Natural killer cell treated with Interleukin-12 subunit alpha and Interleukin-12 subunit beta and Interleukin-15 and Interleukin-18, amount 100 ng/mL, for 72 hours (primary cell): Measurements from ENCODE around the gene MIOX. TPM values are rescaled to one million over a fixed set of nuclear protein-coding genes. Genes with fewer than 3 reads are reported as not detected.

Experiments
- ATAC-seq, 2 donors: fragments of 150-1000 bp; cut with Tn5 transposase in 1 of 2; sonication (Bioruptor Pico), chemical (Tn5 transposase) in 1 of 2; 2 replicates each; pipeline ENCODE4 v1.10.0; 2021
- DNase-seq: peaks from one replicate; pipeline ENCODE4 v3.0.0; 2022; ENCODE audit warnings: low spot score
- H3K27ac Mint-ChIP-seq, 2 donors: 1 replicate in 1 of 2; 2 replicates in 1 of 2; pipeline ENCODE4 v1.8.0; 2022; ENCODE audit warnings: mixed read lengths in 2 of 2, mild to moderate bottlenecking in 1 of 2, moderate library complexity in 1 of 2
- H3K27me3 Mint-ChIP-seq, 2 donors: 1 replicate in 1 of 2; 2 replicates in 1 of 2; pipeline ENCODE4 v1.8.0; 2022; ENCODE audit warnings: mixed read lengths in 2 of 2
- H3K36me3 Mint-ChIP-seq: one replicate; pipeline ENCODE4 v1.8.0; 2022; ENCODE audit warnings: mixed read lengths
- H3K4me1 Mint-ChIP-seq, 2 donors: 1 replicate in 1 of 2; 2 replicates in 1 of 2; pipeline ENCODE4 v1.8.0; 2022; ENCODE audit warnings: low read depth in 2 of 2, mixed read lengths in 2 of 2, mild to moderate bottlenecking in 1 of 2
- H3K4me3 Mint-ChIP-seq: one replicate; pipeline ENCODE4 v1.8.0; 2022; ENCODE audit warnings: mixed read lengths
- H3K9me3 Mint-ChIP-seq: 2 replicates; pipeline ENCODE4 v1.8.0; 2022; ENCODE audit warnings: mixed read lengths
- total RNA-seq, 2 donors: library from RNA; stranded (reverse); gene quantifications; one replicate each; pipeline ENCODE4 v1.2.3, GENCODE V29; 2022

The MIOX gene
- total RNA-seq, 2 donors from 2014 or later: 0.45 TPM; not detected in 1

DNA sequence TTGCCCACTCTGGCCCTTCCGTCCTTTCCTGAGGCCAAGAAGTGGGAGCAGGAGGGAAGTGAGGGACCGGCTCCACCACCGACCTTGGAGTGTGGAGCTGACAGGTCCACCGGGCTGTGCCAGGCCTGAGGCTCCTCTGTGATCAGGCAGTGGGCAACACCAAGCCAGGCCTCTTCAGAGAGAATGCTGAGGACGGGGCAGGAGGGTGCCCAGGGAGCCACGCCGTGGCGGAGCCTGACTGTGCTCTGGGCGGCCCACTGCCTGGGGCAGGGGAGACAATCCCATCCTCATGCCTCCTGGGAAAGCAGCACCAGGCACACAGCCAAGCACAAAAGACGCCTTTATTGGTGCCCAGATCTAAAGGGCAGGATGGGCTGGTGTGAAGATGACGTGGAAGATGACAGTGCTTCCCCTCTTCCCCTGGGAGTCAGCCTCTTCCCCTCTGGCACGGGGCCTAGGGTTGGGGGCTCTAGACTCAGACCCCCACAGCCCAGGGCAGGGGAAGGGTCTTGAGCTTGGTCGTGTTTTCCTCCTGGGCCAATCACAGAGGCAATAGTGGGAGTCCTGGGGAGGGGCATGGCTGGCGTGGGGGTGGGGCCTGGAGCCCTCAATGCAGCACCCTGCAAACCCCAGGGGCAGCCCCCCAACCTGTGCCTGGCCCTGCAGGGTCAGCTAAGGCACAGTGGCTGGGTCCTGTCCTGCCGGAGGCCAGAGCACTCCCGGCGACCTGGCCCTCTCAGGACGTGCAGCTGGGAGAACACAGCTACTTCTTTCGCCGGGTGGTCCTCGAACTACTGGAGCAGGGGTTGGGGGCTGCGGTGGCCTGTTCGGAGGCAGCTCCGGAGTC lies 16.2 kb downstream of the MIOX start:
- no peak for ATAC-seq
- H3K27ac Mint-ChIP-seq: no peak overlapping the region
- no peak for DNase-seq
- H3K27me3 Mint-ChIP-seq: peaks cover 0 to under 1% of the 10 kb centered on the region in 2 donors
- peaks cover 0 to 8% of the 10 kb centered on the region in 2 donors for H3K4me1 Mint-ChIP-seq
- no peaks in the 10 kb centered on the region for H3K36me3 Mint-ChIP-seq
- no peaks in the 10 kb centered on the region for H3K9me3 Mint-ChIP-seq
- no peak overlapping the region for H3K4me3 Mint-ChIP-seq

DNA sequence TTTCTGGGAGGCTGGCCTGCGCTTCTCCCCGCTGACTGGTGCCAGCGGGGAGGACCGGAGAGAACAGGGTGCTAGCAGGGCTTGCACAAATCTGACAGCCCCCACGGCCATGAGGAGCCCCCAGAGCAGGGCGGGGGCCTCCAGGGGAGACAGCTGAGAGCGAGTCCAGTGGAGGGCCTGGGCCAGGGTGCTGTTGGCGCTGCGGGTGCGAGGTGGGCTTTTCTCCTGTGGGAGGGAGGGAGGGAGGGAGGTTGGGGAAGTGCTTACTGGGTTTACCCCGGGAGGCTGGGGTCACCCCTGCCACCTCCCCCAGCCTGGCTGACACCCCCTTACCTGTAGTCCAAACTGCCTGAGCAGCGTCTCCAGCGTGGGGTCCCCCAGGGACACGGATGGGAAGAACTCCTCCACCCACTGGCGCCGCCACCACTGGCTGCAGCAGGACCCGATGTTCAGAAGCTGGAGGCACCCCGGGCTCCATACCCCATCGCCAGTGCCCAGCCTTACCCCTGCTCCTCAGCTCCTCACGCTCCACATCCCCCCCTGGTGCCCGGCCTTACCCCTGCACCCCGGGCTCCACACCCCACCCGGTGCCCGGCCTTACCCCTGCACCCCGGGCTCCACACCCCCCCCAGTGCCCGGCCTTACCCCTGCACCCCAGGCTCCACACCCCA lies 17.0 kb downstream of the MIOX start:
- H3K9me3 Mint-ChIP-seq: no peaks in the 10 kb centered on the region
- no peak overlapping the region for H3K27ac Mint-ChIP-seq
- peaks cover under 1% of the 10 kb centered on the region for H3K36me3 Mint-ChIP-seq
- ATAC-seq: no peak
- H3K27me3 Mint-ChIP-seq: no peaks in the 10 kb centered on the region
- no peak overlapping the region for H3K4me3 Mint-ChIP-seq
- peaks cover 1 to 10% of the 10 kb centered on the region in 2 donors for H3K4me1 Mint-ChIP-seq
- DNase-seq: no peak

DNA sequence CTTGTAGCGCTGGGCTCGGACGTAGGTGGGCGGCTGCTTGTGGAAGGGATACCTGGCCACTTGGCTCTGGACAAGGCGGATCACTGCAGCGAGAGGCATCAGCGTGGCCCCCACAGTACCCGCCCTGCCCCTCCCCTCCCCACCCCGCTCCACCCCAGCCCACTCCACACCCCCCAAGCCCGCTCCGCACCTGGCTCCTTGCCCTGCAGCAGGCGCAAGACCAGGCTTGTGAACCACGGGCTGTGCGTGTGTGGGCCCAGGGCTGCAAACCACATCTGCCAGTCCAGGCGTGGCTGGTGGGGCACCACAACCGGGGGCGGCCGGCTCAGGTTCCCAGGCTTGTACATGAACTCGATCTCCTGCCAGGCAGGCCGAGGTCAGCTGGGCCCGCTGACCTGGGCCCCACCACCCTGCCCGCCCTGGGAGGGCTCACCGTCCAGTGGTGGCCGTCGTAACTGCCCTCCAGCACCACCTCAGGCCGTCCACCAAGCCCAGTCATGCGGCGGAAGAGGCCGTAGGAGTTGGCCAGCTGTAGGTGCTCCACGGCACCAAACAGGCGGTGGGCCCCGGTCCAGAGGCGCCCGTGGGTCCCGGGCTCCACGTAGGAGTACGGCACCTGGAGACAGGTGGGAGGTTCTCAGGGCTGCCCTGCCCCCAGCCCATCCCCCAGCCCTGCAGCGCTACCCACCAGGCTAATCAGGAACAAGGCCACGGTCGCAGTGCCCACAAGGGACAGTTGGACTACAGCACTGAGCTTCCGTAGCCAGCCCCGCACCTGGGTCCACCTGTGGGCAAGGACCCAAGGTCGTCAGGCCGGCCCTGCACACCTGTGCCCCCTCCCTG lies 17.9 kb downstream of the MIOX start:
- Mint-ChIP-seq H3K9me3 (no peaks in the 10 kb centered on the region), H3K27me3 (no peaks in the 10 kb centered on the region), H3K36me3 (peaks cover 9% of the 10 kb centered on the region), H3K4me3 (no peak overlapping the region), H3K4me1 (peaks cover 11 to 17% of the 10 kb centered on the region in 2 donors), H3K27ac (no peak overlapping the region)
- ATAC-seq: no peak
- no peak for DNase-seq

DNA sequence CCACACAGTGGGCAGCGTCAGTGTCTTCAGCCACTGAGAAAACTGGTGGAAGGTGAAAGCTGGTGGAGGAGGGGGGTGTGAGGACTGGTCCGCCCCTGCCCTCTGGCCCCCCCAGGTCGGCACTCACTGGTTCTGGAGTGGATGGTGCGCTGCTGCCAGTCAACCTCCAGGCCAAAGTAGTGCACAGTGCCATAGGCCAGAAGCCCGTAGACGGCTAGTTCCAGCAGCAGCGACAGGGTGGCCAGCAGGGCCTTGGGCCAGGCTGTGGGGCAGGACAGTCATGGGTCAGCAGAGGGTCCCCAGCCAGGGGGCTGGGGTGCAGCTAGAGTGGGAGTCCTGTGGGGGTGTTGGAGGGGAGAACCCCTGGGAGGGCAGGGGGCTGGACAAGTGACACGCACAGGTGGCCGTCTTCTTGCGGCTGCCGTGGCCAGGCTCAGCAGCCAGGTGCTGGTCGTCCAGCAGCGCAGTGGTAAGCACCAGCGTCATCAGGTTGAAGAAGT lies 18.7 kb downstream of the MIOX start:
- no peak for ATAC-seq
- Mint-ChIP-seq H3K36me3 (peaks cover 9% of the 10 kb centered on the region), H3K4me3 (no peak overlapping the region)

DNA sequence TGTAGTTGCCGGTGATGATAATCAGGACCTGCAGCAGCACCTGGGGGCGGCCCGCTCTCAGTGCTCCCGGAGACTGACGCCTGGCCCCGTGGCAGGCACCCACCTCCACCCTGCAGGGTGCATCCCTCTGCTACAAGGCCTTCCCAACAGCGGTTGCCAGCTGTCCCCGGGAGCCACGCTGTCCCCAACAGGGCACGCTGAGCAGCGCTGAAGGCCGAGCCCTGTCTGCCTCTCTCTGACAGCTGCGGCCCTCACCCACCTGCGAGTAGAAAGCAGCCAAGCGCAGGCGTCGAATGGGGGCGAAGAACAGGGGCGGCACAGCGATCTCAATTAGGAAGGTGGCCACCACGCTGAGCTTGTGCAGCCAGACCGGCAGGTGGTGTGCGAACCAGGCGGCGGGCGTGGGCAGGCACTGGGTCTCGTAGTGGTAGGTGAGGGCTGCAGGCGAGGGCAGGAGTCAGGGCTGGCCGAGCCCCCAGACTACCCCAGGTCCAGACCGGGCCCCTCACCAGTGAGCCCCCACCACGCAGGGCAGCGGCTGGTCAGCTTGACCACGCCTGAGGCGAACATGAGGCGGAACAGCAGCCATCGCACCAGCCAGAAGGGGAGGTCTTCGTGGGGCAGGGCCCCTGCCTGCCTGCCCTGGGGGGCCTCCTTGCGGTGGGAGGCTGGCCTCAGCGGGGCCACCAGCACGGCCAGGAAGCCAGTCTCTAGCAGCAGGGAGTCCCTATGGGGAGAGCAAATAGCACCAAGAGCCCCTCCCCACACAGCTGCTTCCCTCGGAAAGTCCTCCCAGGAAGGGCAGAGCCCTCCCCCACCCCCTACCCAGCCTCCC lies 19.3 kb downstream of the MIOX start:
- H3K27ac Mint-ChIP-seq: no peak overlapping the region
- ATAC-seq (no peak), DNase-seq (no peak)
- peaks cover 13 to 16% of the 10 kb centered on the region in 2 donors for H3K4me1 Mint-ChIP-seq
- peak overlapping the region; percentile 93 for H3K4me3 Mint-ChIP-seq
- no peaks in the 10 kb centered on the region for H3K9me3 Mint-ChIP-seq
- peaks cover 9% of the 10 kb centered on the region for H3K36me3 Mint-ChIP-seq
- no peaks in the 10 kb centered on the region for H3K27me3 Mint-ChIP-seq

More for the DNA sequence above, 18.7 kb downstream of the MIOX start:
- no peaks in the 10 kb centered on the region for H3K9me3 Mint-ChIP-seq
- no peaks in the 10 kb centered on the region for H3K27me3 Mint-ChIP-seq
- no peak overlapping the region for H3K27ac Mint-ChIP-seq
- H3K4me1 Mint-ChIP-seq: peaks cover 13 to 18% of the 10 kb centered on the region in 2 donors
- no peak for DNase-seq

DNA sequence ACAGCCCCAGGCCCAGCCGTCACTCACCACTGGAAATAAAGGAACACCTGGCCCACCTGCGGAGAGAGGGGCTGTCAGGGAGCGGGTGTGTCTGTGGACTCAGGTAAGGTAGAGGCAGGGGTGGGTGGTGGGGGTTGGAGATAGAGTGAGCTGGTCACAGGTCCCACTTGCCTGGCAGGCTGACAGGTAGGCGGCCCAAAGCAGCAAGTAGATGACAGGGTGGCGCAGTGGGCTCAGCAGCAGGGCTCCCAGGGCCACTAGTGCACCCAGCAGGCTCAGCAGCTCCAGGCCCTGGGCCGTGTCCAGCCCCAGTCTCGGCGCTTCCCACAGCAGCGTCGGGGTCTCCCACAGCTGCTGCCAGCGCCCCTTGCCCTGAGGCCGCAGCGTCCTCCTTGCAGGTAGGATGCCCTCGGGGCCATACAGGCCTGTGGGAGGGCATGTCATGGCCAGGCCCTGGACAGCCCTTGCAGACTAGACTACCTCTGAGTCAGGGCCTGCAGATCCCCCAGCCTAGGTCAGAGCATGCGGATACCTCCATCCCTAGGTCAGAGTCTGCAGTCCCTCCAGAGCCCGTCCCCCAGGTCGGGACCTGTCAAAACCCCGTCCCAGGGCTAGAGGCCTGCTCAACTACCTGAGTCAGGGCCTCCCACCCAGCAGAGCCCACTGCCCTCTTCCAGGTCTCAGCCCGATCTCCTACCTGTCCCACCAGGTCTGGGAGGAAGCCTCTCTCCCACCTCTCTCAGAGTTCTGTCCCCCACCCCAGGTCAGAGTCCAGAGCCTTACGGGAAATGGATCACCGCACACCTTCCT lies 20.2 kb downstream of the MIOX start:
- Mint-ChIP-seq H3K4me1 (peaks cover 13 to 16% of the 10 kb centered on the region in 2 donors), H3K36me3 (peaks cover 9% of the 10 kb centered on the region), H3K27me3 (no peaks in the 10 kb centered on the region), H3K4me3 (peak overlapping the region; percentile 93), H3K27ac (peak overlapping the region; percentile 86 to 92), H3K9me3 (no peaks in the 10 kb centered on the region)
- ATAC-seq (no peak), DNase-seq (no peak)

DNA sequence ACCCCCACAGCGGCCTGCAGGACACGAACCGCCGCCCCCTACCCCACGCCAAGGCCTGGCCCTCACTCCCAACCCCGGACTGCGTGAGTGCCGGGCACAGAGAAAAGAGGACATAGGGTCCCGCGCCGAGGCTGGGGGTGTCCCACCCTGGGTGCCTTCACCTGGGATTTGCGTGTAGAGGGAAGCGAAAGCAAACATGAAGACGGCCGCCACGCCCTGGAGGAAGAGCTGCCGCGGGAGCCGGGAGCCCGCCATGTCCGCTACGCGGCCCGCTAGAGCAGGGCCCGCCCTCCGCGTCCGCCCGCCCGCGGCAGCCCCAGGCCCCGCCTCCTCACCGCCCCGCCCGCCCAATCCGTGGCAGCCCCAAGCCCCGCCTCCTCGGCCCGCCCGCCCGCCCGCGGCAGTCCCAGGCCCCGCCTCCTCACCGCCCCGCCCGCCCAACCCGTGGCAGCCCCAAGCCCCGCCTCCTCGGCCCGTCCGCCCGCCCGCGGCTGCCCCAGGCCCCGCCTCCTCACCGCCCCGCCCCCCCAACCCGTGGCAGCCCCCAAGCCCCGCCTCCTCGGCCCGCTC lies 20.8 kb downstream of the MIOX start, which contains the start of gene LMF2:
LMF2 (minus strand) TSS at position 282 of the 570 bp plus-strand sequence; CDS start at position 255, 27 bp downstream.
- ATAC-seq: peak; percentile 90 to 91
- Mint-ChIP-seq H3K4me3 (peak within 1 kb of the TSS; percentile 96), H3K9me3 (no peaks in the 10 kb centered on the region), H3K27ac (peak within 1 kb of the TSS; percentile 86 to 92), H3K4me1 (peaks cover 19 to 20% of the 10 kb centered on the region in 2 donors), H3K27me3 (no peaks in the 10 kb centered on the region), H3K36me3 (peaks cover 14% of the 10 kb centered on the region)
- DNase-seq: peak; percentile 93

DNA sequence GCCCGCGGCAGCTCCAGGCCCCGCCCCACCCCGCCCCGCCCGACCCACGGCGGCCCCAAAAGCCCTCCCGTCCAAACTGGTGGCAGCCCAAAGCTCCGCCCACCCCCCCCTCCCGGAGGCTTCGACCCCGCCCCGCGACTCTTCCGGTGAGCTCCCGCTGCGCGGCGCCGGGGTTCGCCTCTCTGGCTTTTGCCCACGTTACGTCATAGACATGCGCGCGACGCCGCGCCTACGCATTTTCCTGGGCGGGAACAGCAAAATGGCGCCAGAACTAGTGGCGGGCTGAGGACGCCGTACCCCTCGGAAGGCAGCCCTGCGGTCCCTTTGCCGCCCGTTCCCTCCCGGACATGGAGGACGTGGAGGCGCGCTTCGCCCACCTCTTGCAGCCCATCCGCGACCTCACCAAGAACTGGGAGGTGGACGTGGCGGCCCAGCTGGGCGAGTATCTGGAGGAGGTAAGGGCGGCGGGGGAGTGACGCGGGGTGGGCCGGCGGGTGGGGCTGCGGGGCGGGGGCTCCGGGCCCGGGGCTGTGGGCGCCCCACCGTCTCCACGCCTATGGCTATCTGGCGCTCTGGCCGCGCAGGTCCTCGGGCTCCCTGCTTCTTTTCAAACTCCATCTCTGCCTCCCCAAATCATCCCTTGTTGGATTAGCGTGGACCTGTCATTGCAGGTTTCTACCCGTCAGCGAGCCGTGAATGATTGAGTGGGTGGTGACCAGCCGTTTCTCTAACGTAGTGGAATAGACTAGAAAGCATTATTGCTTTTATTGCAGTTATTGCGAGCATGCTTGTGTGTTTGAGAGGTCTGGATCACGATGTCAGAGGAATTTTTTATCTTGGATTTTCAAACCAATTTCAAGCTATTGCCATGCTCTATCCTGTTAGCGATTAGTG lies 21.6 kb downstream of the MIOX start, which contains the start of gene NCAPH2:
NCAPH2 (plus strand) TSS at position 234 of the 894 bp plus-strand sequence; CDS start at position 348, 114 bp downstream.
- DNase-seq: peak; percentile 98
- Mint-ChIP-seq H3K36me3 (peaks cover 15% of the 10 kb centered on the region), H3K4me3 (peak within 1 kb of the TSS; percentile 96), H3K27ac (peak within 1 kb of the TSS; percentile 86 to 92), H3K4me1 (peaks cover 20 to 22% of the 10 kb centered on the region in 2 donors), H3K27me3 (no peaks in the 10 kb centered on the region), H3K9me3 (no peaks in the 10 kb centered on the region)
- peak; percentile 87 to 88 for ATAC-seq

DNA sequence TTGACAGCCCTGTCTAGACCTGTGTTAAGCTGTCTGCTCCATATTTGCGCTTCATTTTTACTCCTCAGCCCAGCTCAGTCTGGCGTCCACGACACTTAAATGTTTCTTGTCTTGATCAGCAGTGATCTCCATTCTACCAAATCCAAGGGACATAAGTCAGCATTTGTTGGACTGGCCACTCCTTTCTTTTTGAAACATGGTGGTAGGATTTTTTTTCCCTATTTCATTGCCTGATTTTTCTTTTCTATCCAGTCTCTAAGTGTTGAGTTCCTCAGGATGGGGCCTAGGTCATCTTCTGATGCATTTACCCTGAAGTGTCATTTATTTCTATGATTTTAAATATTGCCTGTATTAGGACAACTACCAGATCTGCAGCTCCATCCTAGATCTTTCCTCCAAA lies 22.2 kb downstream of the MIOX start:
- H3K9me3 Mint-ChIP-seq: no peaks in the 10 kb centered on the region
- no peaks in the 10 kb centered on the region for H3K27me3 Mint-ChIP-seq
- H3K4me3 Mint-ChIP-seq: peak overlapping the region; percentile 96
- H3K36me3 Mint-ChIP-seq: peaks cover 15% of the 10 kb centered on the region
- peaks cover 22 to 24% of the 10 kb centered on the region in 2 donors for H3K4me1 Mint-ChIP-seq
- H3K27ac Mint-ChIP-seq: peak overlapping the region; percentile 56 to 73
- ATAC-seq: no peak
- DNase-seq: no peak

DNA sequence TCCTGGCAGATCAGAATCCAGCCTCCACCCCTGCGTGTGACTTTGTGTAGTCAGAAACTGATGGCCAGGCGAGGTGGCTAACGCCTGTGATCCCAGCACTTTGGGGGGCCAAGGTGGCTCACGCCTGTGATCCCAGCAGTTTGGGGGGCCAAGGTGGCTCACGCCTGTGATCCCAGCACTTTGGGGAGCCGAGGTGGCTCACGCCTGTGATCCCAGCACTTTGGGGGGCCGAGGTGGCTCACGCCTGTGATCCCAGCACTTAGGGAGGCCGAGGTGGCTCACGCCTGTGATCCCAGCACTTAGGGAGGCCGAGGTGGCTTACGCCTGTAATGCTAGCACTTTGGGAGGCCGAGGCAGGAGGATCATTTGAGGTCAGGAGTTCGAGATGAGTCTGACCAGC lies 26.5 kb downstream of the MIOX start:
- no peaks in the 10 kb centered on the region for H3K9me3 Mint-ChIP-seq
- no peaks in the 10 kb centered on the region for H3K27me3 Mint-ChIP-seq
- H3K4me3 Mint-ChIP-seq: no peak overlapping the region
- peaks cover 15% of the 10 kb centered on the region for H3K36me3 Mint-ChIP-seq
- H3K27ac Mint-ChIP-seq: no peak overlapping the region
- DNase-seq (no peak), ATAC-seq (no peak)
- peaks cover 29 to 34% of the 10 kb centered on the region in 2 donors for H3K4me1 Mint-ChIP-seq

DNA sequence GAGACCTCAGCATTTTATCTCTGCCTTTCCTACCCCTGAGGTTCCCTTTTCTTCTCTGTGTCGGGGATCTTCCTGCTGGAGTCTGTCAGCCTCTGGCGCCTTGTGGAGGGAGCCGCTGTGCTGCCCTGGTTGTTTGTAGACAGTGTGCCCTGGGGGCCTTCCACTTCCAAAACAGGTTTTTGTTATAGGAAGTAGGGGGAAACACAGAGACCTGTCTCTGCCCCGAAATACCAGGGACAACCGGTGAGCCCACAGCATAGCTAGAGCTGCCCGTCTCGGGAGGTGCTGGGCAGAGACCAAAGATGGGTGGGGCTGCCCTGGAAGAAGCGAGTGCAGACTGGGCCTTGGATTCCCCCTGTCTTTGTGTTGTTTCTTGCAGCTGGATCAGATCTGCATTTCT lies 29.4 kb downstream of the MIOX start:
- Mint-ChIP-seq H3K4me1 (peaks cover 17 to 20% of the 10 kb centered on the region in 2 donors), H3K9me3 (no peaks in the 10 kb centered on the region), H3K27ac (no peak overlapping the region), H3K36me3 (peaks cover 6% of the 10 kb centered on the region), H3K27me3 (no peaks in the 10 kb centered on the region), H3K4me3 (no peak overlapping the region)
- no peak for ATAC-seq
- no peak for DNase-seq
